ENCODE measurements around the gene PRKAA1. TPM values are rescaled to one million over a fixed set of nuclear protein-coding genes. Genes with fewer than 3 reads are reported as not detected.

Gene PRKAA1
- 100 to 1,000 TPM in 1 of 2 donors, 10 to 100 TPM in 1; 77.4 to 118 TPM for total RNA-seq

DNA sequence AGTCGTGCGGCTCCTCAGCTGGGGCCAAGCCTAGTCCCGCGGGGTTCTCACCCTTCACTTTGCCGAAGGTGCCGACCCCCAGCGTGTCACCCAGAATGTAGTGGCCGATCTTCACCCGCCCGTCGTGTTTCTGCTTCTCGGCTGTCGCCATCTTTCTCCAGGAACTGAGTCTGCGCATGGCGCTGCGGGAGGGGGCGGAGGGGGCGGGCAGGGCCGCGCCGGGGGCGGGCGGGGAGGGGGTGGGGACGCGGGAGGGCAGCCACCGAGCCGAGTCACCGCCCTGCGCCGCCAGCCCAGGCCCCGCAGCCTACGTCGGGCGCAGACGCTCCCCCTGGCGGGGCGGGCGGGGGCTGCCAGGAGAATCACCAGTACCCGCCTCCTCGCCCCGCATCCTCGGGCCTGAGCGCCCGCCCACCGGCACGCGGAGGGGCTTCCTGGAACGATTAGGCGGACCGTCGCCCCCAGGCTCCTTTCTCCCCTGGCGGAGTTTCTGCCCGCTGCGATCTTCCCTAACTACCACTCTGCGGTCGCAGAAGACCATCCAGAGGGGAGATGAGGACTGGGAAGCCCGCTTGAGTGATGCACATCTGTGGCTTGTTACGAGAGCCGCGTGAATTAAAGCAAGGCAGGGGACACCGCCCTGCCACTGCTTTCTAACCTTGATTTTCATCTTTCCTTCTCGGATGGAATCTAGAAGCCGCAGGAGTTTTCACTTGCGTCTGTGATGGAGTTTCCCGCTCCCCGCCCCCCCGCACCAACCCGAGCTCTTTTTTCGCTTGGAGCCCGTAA lies at the start of gene PRKAA1:
PRKAA1 (minus strand) TSS at position 363 of the 789 bp plus-strand sequence; CDS start at position 178, 185 bp downstream.
- H3K27me3 ChIP-seq: no peaks in the 10 kb centered on the region
- TF ChIP-seq, protein P1, sequence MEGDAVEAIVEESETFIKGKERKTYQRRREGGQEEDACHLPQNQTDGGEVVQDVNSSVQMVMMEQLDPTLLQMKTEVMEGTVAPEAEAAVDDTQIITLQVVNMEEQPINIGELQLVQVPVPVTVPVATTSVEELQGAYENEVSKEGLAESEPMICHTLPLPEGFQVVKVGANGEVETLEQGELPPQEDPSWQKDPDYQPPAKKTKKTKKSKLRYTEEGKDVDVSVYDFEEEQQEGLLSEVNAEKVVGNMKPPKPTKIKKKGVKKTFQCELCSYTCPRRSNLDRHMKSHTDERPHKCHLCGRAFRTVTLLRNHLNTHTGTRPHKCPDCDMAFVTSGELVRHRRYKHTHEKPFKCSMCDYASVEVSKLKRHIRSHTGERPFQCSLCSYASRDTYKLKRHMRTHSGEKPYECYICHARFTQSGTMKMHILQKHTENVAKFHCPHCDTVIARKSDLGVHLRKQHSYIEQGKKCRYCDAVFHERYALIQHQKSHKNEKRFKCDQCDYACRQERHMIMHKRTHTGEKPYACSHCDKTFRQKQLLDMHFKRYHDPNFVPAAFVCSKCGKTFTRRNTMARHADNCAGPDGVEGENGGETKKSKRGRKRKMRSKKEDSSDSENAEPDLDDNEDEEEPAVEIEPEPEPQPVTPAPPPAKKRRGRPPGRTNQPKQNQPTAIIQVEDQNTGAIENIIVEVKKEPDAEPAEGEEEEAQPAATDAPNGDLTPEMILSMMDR (IDR thresholded peaks at IDR 0.05): peak; percentile 73
- intact Hi-C loops (cut with DNase I): no loop called here
- peaks cover 9% of the 10 kb centered on the region for H3K4me1 ChIP-seq
- no peaks in the 10 kb centered on the region for H3K36me3 ChIP-seq
- peak within 1 kb of the TSS; percentile 96 for H3K27ac ChIP-seq
- H3K9ac ChIP-seq (ENCODE audit: low read depth in 2 of 2, low read length in 2 of 2): peak within 1 kb of the TSS; percentile 86 to 89
- peak; percentile 91 for DNase-seq
- peak within 1 kb of the TSS; percentile 95 for H3K4me3 ChIP-seq
- H3K9me3 ChIP-seq: no peaks in the 10 kb centered on the region

DNA sequence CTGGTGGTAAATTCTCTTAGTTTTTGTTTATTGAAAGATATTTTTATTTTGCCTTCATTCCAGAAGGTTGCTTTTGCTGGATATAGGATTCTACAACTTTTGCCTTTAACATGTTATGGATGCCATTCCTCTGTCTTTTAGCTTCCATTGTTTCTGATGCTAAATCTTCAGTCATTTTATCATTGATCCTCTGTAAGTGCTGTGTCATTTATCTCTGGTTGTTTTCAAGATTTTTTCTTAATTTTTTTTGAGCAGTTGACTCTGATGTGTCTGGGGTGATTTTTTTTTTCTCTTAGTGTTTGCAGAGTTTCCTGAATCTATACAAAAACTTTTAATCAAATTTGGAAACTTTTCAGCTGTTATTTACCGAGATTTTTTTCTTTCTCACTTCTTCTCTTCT lies 49.4 kb upstream of the PRKAA1 start:
- Histone ChIP-seq H3K9me3 (no peaks in the 10 kb centered on the region), H3K4me3 (no peak overlapping the region), H3K27me3 (no peaks in the 10 kb centered on the region), H3K4me1 (no peaks in the 10 kb centered on the region), H3K27ac (no peak overlapping the region), H3K36me3 (no peaks in the 10 kb centered on the region), H3K9ac (ENCODE audit: low read depth in 2 of 2, low read length in 2 of 2) (no peak overlapping the region)
- TF ChIP-seq, protein P1 (IDR thresholded peaks at IDR 0.05): no peak
- no peak for DNase-seq
- intact Hi-C loops (cut with DNase I): no loop called here

DNA sequence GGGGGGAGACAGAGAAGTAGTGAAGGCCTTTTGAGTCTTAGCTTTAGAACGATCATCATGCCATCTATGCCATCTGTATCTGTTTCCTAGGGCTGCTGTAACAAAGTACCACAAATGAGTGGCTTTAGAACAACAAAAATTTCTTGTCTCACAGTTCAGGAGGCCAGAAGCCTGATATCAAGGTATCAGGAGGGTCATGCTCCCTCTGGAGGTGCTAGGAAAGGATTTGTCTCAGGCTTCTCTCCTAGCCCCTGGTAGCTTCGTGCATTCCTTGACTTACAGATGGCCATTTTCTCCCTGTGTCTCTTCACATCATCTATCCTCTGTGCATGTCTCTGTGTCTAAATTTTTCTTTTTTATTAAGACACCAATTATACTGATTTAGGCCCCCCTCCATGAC lies 48.2 kb upstream of the PRKAA1 start:
- Histone ChIP-seq H3K4me1 (no peaks in the 10 kb centered on the region), H3K27me3 (no peaks in the 10 kb centered on the region), H3K9me3 (no peaks in the 10 kb centered on the region), H3K4me3 (no peak overlapping the region), H3K27ac (no peak overlapping the region), H3K9ac (ENCODE audit: low read depth in 2 of 2, low read length in 2 of 2) (no peak overlapping the region), H3K36me3 (no peaks in the 10 kb centered on the region)
- TF ChIP-seq, protein P1 (IDR thresholded peaks at IDR 0.05): no peak
- no peak for DNase-seq
- intact Hi-C loops (cut with DNase I): no loop called here

DNA sequence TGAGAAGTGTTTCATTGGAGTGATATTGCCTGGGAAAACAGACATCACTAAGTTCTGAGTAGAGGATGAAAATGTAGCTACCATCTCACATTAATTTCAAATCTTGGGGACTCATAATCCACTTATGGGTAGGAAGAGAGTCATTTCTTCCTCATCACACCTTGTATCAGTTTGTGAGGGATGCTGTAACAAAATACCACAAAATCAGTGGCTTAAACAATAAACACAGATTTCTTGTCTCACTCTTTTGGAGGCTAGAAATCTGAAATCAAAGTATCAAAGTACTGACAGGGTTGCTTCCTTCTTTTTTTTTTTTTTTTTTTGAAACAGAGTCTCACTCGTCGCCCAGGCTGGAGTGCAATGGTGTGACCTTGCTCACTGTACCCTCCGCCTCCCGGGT lies 46.4 kb upstream of the PRKAA1 start:
- TF ChIP-seq, protein P1 (IDR thresholded peaks at IDR 0.05): no peak
- intact Hi-C loops (cut with DNase I): no loop called here
- Histone ChIP-seq H3K9me3 (no peaks in the 10 kb centered on the region), H3K4me3 (no peak overlapping the region), H3K9ac (ENCODE audit: low read depth in 2 of 2, low read length in 2 of 2) (no peak overlapping the region), H3K36me3 (no peaks in the 10 kb centered on the region), H3K4me1 (no peaks in the 10 kb centered on the region), H3K27ac (no peak overlapping the region), H3K27me3 (no peaks in the 10 kb centered on the region)
- DNase-seq: no peak

DNA sequence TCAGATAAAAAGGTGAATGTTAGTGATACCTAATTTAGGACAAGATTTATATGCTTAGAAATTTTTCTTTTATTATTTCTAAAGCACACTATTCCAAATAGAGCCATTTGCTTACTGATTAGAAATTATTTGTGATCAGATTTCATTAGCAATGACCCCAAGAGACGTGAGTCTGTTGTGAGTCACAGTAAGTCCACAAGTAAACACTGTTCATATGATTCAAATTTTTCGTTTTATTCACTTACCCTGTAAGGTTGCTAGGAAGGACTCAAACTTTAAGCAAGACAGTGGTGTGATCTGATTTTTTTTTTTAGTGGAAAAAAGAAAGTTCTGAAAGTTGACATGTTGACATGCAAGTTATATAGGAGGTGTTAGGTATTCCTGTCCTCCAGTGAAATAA lies 44.2 kb upstream of the PRKAA1 start:
- intact Hi-C loops (cut with DNase I): no loop called here
- no peak overlapping the region for H3K27ac ChIP-seq
- H3K36me3 ChIP-seq: no peaks in the 10 kb centered on the region
- H3K4me1 ChIP-seq: no peaks in the 10 kb centered on the region
- no peak for DNase-seq
- no peak overlapping the region for H3K9ac ChIP-seq (ENCODE audit: low read depth in 2 of 2, low read length in 2 of 2)
- TF ChIP-seq, protein P1 (IDR thresholded peaks at IDR 0.05): no peak
- no peaks in the 10 kb centered on the region for H3K27me3 ChIP-seq
- no peak overlapping the region for H3K4me3 ChIP-seq
- no peaks in the 10 kb centered on the region for H3K9me3 ChIP-seq
